Measurements from ENCODE around the gene CRTAC1.
A peak's percentile ranks its signal among the peaks of the same experiment; 100 is the strongest.

The CRTAC1 gene

DNA sequence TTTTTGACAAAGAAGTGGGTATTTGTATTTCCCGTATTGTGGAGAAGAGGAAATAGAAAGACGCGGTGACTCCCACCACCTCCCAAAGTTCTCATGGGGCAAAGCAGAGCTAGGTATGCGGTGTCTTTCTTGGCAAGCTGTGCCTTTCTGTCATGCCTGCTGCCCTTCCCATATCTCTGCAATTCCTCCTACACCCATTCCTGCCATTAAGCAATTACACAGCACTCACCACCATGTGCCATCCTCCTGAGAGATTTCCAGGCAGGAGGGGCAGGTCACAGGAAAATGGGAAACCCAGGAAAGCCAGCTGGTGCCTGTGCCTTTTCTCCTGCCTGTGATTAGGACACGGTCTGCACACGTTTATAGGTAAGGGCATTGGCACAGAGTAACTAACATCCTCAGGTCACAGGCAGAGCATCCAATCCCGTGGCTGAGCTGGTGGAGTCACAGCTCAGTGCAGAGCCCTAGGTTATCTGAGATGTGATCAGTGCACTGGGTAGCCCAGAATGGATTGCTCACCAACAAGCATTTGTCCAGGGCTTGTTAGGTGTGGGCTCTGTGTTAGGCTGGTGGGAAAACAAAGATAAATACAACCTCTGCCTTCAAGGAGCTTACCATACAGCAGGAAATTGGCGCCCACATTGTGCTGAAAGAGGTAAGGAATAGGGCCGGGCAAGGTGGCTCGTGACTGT, 9.4 kb upstream of the CRTAC1 start:
- DNase-seq (no peak), ATAC-seq (no peak)
- no peaks in the 10 kb centered on the region for H3K4me1 Mint-ChIP-seq
- H3K27me3 Mint-ChIP-seq, result peaks cover 91% of the 10 kb centered on the region
- H3K9me3 Mint-ChIP-seq, result no peaks in the 10 kb centered on the region
- H3K27ac Mint-ChIP-seq, result no peak overlapping the region
- no peak overlapping the region for H3K4me3 Mint-ChIP-seq

DNA sequence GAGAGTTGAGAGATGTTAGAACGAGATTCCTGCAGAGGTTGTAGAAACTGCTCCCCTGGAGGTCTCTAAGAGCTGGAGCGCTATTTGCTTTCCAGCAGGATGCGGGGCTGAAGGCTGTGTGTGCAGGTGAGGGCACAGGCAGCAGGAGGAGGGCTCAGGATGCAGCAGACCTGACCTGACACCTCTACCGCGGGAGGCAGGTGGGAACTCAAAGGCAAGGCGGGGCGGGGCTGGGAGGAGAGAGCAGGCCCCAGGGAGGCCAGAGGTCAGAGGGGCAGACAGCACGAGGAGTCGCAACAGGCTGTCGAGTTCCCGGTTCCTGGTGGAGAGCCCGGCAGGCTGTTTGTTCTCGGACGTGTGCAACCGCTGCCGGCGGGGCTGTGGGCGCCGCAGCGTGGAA, 7.9 kb upstream of the CRTAC1 start:
- peaks cover 91% of the 10 kb centered on the region for H3K27me3 Mint-ChIP-seq
- DNase-seq, result no peak
- H3K9me3 Mint-ChIP-seq, result no peaks in the 10 kb centered on the region
- no peaks in the 10 kb centered on the region for H3K4me1 Mint-ChIP-seq
- no peak for ATAC-seq
- peak overlapping the region in 1 of 2 donors; percentile 33 for H3K27ac Mint-ChIP-seq
- H3K4me3 Mint-ChIP-seq, result no peak overlapping the region

DNA sequence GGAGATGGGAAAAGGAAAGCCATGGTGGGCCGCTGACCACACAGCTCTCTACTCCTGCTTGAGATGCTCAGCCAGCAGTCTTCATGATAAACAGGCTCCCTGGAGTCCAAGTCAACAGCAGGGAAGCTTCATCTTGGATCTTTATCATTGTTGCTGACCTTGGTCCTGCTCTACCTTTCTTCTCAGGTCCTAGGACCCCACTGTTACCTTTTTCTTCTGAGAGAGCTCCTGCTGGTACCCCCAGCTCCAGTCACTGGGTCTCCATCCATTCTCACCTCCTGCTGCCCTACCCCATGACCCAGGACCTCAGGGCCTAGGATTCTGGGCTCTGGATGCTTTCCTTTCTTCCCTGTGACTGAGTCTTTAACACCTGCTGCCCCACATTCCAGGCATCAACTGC, 5.2 kb upstream of the CRTAC1 start:
- ATAC-seq (no peak), DNase-seq (no peak)
- Mint-ChIP-seq H3K9me3 (no peaks in the 10 kb centered on the region), H3K4me3 (no peak overlapping the region), H3K4me1 (no peaks in the 10 kb centered on the region), H3K27me3 (peaks cover 91% of the 10 kb centered on the region), H3K27ac (no peak overlapping the region)

DNA sequence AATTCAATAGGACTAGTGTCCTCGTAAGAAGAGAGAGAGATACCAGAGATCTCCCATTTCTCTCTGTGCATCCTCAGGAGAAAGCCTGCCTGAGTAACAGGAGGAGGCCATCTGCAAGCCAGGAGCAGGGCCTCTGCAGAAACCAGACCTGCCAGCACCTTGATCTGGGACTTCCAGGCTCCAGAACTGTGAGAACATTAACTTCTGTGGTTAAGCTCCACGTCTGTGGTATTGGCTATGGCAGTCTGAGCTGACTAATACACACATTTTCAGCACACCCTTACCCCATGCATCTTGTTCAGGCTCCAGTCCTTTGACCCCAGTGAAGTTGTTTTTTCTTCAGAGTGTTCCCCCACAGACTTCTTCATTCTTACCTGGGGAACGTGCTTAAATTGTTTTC, 3.1 kb upstream of the CRTAC1 start:
- H3K4me3 Mint-ChIP-seq, result no peak overlapping the region
- DNase-seq, result no peak
- H3K27me3 Mint-ChIP-seq, result peaks cover 89% of the 10 kb centered on the region
- no peak for ATAC-seq
- H3K4me1 Mint-ChIP-seq, result peaks cover 11% of the 10 kb centered on the region
- H3K9me3 Mint-ChIP-seq, result no peaks in the 10 kb centered on the region
- no peak overlapping the region for H3K27ac Mint-ChIP-seq

DNA sequence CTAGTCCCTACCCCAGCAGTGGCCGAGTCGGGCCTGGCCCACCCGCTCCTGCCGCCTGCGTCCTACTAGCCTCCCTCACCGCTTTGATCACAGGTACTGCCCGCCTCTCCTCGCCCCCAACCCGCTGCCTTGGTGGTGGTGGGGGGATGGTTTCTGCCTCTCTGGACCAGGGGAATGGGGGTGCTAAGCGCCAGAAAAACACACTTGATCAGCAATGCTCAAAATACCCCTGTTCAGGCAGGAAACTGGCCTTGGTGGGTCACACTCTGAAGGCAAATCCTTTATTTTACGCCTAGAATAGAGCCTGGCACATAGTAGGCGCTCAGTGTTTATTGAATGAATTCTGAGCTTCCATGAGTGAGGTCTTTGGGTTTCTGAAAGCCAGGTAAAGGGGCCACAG, 1.0 kb upstream of the CRTAC1 start:
- DNase-seq (no peak), ATAC-seq (peak; percentile 24)
- Mint-ChIP-seq H3K4me1 (peaks cover 18% of the 10 kb centered on the region), H3K9me3 (no peaks in the 10 kb centered on the region), H3K27ac (no peak overlapping the region), H3K4me3 (no peak overlapping the region), H3K27me3 (peaks cover 89% of the 10 kb centered on the region)

DNA sequence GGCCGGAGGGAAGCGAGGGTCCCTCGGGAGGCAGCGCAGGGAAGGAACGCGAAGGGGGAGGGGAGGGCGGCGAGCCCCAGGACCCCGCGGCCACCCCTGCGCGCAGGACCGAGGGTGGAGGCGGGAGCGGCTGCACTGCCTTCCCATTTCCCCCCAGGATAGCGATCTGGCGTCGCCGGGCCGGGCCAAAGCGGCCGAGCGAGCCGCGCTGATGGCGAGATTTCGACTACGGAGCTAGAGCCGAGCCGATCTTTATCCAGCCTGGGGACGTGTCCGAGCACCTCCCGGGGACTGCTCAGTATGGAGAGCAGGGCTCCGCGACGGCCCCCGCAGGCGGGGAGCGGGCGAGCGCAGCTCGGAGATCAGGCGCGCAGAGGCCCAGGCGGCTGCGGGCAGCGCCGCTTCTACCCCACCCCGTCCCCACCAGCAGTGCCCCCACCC, 590 bp upstream of the CRTAC1 start:
- Mint-ChIP-seq H3K27me3 (peaks cover 89% of the 10 kb centered on the region), H3K9me3 (no peaks in the 10 kb centered on the region), H3K27ac (no peak overlapping the region), H3K4me3 (no peak overlapping the region), H3K4me1 (peaks cover 18% of the 10 kb centered on the region)
- DNase-seq (no peak), ATAC-seq (peak; percentile 11)

DNA sequence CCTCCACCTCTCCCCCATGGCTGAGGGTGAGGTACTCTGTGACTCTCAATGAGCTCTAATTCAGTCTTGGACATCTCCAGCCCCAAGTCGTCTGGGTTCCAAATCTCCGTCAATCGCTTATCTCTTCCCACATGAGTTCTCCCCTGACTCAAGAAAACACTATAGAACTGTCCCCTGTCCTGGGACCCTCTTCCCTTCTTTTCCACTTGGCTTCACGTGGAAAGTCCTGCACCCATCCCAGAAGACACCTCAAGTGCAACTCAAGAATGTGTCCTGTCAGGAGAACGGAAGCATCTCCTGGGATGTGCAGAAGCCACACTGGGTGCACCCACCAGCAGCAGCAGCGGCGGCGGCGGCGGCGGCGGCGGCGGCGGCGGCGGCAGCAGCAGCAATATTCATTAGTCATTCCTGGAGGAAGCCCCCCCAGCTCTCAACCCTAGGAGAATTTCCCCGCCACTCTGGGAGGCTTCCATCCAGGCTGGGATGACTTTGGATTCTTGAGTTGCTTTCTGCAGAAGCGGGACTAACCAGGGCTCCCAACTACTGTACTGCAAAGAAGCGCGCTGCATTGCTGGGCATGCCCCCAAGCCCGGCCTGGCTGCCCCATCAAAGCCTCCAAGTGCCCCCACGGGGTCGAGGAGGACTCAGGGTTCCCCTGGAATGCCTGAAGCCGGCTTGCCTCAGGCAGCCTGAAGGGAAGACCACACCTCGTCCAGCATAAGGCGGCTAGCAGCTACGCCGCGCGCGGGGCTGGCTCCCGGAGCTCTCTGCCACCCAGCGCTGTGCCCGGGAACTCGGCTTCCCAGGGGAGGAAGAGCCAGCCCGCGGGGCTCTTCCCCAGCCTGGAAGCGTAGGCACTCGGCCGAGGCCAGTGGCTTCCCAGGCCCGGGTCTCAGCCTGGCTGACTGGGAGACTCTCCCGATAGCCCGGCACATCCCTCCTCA, 1.0 kb downstream of the CRTAC1 start:
- DNase-seq, result no peak
- ATAC-seq, result no peak
- Mint-ChIP-seq H3K9me3 (no peaks in the 10 kb centered on the region), H3K4me3 (peak overlapping the region; percentile 22 to 31), H3K27ac (no peak overlapping the region), H3K4me1 (peaks cover 18% of the 10 kb centered on the region), H3K27me3 (peaks cover 85% of the 10 kb centered on the region)

DNA sequence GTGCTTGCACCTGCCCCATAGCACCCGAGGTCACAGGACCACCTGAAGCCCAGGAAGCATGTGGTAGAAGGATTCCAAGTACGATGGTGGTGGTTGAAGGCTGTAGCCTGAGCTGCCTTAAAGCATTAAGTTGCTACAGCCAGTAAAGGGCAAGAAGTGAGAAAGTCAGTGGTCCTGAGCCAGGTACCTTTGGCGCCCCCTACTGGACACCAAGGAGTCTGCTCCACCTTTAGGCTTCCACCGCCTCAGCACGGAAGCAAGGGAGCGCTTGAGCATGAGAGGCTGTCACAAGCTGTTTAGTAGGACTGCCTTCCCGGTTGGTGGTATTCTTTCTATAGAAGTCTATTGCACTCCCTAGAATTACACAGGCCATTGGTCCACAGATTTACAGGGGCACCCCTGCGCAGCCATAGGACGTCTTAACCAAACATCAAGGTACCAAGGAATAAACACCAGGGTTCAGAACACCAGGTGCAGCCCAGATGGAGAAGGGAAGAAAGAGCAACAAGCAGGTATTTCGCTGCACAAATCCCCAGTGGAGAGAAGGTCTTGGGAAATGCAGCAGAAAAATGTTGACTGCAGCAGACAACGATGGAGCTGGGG, 2.2 kb downstream of the CRTAC1 start:
- DNase-seq (peak; percentile 57 to 66), ATAC-seq (peak; percentile 70)
- Mint-ChIP-seq H3K4me3 (no peak overlapping the region), H3K27ac (no peak overlapping the region), H3K4me1 (peaks cover 18% of the 10 kb centered on the region), H3K9me3 (no peaks in the 10 kb centered on the region), H3K27me3 (peaks cover 75% of the 10 kb centered on the region)

DNA sequence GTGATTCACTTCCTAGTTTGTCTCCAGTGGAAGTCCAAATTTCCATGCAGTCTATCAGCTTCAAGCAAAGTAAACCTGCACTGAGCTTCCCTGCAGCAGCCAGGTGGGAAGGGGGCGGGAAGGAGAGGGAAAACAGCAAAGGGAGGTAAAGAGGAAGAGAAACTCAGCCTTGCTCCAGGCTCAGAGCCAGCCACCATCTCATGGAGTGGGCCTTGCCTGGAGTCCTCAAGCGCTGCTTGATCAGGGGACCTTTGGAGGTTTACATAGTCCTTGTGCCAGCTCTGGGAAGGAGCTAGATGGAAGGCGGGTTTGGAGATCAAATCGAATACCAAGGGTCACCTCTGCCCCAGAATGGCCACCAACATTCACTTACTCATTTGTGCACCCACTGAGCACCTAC, 7.4 kb downstream of the CRTAC1 start:
- DNase-seq (no peak), ATAC-seq (no peak)
- Mint-ChIP-seq H3K27me3 (peaks cover 52% of the 10 kb centered on the region), H3K4me3 (no peak overlapping the region), H3K4me1 (peaks cover 2% of the 10 kb centered on the region), H3K27ac (no peak overlapping the region), H3K9me3 (no peaks in the 10 kb centered on the region)

DNA sequence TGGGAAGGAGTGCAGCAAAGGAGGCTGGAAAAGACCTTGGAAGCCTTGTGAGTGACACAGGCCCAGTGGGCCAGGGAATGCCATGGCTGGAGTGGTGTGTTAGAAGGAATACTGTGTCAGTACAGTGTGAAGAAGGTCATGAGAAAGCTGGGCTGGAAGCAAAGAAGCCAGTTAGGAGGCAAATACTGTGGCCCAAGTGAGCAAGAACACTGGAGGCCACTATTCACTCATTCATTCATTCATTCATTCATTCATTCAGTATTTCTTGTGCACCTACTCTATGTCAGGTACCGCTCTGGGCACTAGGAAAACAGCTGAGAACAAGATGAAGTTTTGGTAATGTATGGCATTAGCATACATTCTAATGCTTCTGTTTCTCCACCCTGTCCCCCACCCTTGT, 9.6 kb downstream of the CRTAC1 start:
- H3K9me3 Mint-ChIP-seq, result no peaks in the 10 kb centered on the region
- H3K4me1 Mint-ChIP-seq, result no peaks in the 10 kb centered on the region
- DNase-seq (no peak), ATAC-seq (no peak)
- no peak overlapping the region for H3K27ac Mint-ChIP-seq
- H3K4me3 Mint-ChIP-seq, result no peak overlapping the region
- peaks cover 38% of the 10 kb centered on the region for H3K27me3 Mint-ChIP-seq

DNA sequence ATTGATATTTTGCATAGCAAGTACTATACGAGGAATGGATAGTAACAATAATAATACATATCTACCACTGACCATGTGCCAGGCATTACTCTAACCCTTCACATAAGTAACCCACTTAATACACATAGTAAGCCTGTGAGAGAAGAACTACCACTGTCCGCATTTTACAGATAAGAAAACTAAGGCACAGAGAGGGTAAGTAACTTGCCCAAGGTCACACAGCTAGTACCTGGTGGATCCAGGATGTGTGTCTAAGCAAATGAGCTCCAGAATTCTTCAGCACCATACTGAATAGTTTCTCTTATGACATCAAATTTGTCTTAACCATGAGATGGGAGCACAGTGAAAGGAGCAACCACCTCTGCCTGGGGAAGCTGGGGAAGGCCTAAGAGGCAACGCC, 10.2 kb downstream of the CRTAC1 start:
- DNase-seq (no peak), ATAC-seq (no peak)
- Mint-ChIP-seq H3K4me1 (no peaks in the 10 kb centered on the region), H3K27me3 (peaks cover 35% of the 10 kb centered on the region), H3K4me3 (no peak overlapping the region), H3K9me3 (no peaks in the 10 kb centered on the region), H3K27ac (no peak overlapping the region)

DNA sequence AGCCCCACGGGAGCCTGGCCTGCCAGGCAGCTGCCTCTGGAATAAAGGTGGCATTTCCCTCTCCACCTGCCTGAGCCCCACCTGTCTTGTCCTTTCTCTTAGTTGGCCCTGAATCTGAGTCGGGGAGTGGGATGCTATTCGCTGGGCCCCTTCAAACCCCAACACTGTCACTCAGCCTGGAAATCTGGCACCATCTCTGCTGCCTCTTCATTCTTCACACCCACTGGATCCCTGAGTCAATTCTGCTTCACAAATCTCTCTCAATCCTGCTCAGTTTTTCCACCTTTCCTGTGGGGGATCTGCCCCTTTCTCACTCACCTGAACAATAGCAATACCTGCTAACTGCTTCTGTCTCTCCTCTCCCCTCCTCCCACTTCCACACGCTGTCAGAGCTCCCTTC, 10.6 kb downstream of the CRTAC1 start:
- H3K27me3 Mint-ChIP-seq, result peaks cover 31% of the 10 kb centered on the region
- no peak overlapping the region for H3K27ac Mint-ChIP-seq

DNA sequence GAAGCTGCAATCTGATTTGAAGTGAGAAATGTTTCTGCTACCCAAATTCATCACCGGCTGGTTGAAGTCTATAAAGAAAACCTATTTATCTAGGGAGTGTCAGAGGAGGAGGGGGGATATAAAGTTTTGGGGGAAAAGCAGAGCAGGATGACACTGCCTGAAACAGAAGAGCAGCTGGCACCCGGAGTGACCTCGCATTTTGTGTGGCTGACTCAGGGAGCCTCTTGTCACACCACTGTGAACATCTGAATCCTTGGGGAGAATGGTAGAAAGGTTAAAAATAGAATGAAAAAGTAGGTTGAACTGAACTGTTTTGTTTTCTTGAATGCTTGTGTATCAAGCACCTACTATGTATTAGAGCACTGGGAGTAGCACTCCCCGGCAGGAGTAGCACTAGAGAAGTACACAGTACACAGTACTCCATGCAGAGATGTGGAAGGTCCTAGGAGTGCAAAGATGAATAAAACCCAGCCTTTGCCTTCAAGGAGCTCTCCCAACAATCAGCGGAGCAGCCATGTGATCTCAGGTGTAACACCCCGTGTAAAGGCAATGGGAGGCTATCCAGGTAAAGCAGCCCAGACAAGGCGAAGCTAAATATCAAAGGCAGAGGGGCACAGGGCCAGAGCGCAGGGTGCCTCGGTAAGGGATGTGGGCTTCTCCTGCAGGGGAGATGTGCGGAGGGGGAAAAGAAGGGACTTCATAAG, 13.5 kb downstream of the CRTAC1 start:
- no peak overlapping the region for H3K4me3 Mint-ChIP-seq
- peaks cover 38% of the 10 kb centered on the region for H3K27me3 Mint-ChIP-seq
- ATAC-seq, result no peak

More for the DNA sequence above, 10.6 kb downstream of the CRTAC1 start:
- DNase-seq, result no peak
- H3K9me3 Mint-ChIP-seq, result no peaks in the 10 kb centered on the region
- ATAC-seq, result no peak
- no peak overlapping the region for H3K4me3 Mint-ChIP-seq
- no peaks in the 10 kb centered on the region for H3K4me1 Mint-ChIP-seq

DNA sequence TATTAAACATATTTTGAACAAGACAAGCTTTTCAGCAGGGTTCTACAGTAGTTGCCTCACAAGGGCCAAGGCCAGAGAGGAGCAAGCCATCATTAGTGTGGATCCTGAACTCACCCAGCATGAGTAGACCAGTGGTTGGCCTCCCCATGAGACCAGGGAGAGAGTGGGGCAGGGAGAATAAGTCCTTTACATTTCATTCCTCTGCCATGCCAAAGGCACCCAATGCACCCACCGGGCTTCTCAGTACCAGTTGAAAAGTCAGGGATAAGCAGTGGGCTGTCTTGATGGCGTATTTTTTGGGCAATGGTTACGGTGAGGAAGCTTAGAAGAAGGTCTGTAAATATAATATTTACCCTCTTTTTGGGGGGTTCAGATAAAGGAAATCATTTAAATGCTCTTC, 16.6 kb downstream of the CRTAC1 start:
- no peaks in the 10 kb centered on the region for H3K4me1 Mint-ChIP-seq
- DNase-seq (no peak), ATAC-seq (no peak)
- no peak overlapping the region for H3K4me3 Mint-ChIP-seq
- peaks cover 36% of the 10 kb centered on the region for H3K27me3 Mint-ChIP-seq
- no peaks in the 10 kb centered on the region for H3K9me3 Mint-ChIP-seq
- H3K27ac Mint-ChIP-seq, result no peak overlapping the region

More for the DNA sequence above, 13.5 kb downstream of the CRTAC1 start:
- no peak for DNase-seq
- Mint-ChIP-seq H3K4me1 (no peaks in the 10 kb centered on the region), H3K9me3 (no peaks in the 10 kb centered on the region), H3K27ac (no peak overlapping the region)

DNA sequence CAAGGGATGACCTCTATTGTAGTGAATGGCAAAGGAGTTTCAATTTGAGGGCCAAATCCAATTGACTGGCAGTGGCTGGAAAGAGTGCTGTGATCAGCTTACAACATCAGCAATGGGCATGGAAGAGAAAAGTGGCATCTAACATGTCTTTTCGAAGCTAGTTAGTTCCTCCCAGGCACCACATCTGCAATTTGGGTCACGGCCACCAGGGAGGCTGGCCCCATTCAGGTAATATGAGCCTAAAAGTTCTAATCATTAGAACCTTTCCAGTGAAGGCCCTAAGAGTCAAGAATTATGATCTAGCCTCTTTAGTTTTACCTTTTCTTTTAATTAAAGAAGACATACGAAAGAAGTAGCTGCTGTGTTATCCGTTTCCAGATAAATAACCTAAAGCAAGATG, 17.3 kb downstream of the CRTAC1 start:
- no peak for DNase-seq
- ATAC-seq, result no peak
- Mint-ChIP-seq H3K27me3 (peaks cover 36% of the 10 kb centered on the region), H3K4me3 (no peak overlapping the region), H3K9me3 (no peaks in the 10 kb centered on the region), H3K27ac (no peak overlapping the region), H3K4me1 (no peaks in the 10 kb centered on the region)
